GM04503 (cell line): Measurements from ENCODE around the gene C5orf34.
"Not testable (repeated sequence)": the region's sequence is repeated elsewhere in the genome, so short reads cannot be mapped to it uniquely, and the experiment has no call there.

Experiments used
- DNase-seq: peaks from one replicate; pipeline ENCODE4 v3.0.0-alpha.2; 2012; ENCODE audit warnings: low read depth

The C5orf34 gene

GRCh38 chr5:43514816-43515677 is at the start of gene C5orf34:
C5orf34 (minus strand) TSS chr5:43515148; CDS start chr5:43509339, 5,809 bp downstream.
- peak; percentile 67 for DNase-seq

- DNase-seq = no peak
Measured at GRCh38 chr5:43564289-43564850, 49.4 kb upstream of the C5orf34 start.

- no peak for DNase-seq
Measured at GRCh38 chr5:43563321-43563720, 48.4 kb upstream of the C5orf34 start.

- no peak for DNase-seq
Measured at GRCh38 chr5:43561356-43561755, 46.4 kb upstream of the C5orf34 start.

GRCh38 chr5:43560128-43560527 is 45.2 kb upstream of the C5orf34 start:
- no peak for DNase-seq

GRCh38 chr5:43556857-43557542 is 42.1 kb upstream of the C5orf34 start, which contains the start of gene PAIP1:
PAIP1 (minus strand) TSS chr5:43557077; CDS start chr5:43556846, 231 bp downstream.
- peak; percentile 41 for DNase-seq

- not testable (repeated sequence) for DNase-seq
Measured at GRCh38 chr5:43556607-43556856, 41.6 kb upstream of the C5orf34 start.

- no peak for DNase-seq
Measured at GRCh38 chr5:43555895-43556606, 41.1 kb upstream of the C5orf34 start.

- no peak for DNase-seq
Measured at GRCh38 chr5:43554497-43554896, 39.5 kb upstream of the C5orf34 start.

- no peak for DNase-seq
Measured at GRCh38 chr5:43553381-43553780, 38.4 kb upstream of the C5orf34 start.

GRCh38 chr5:43551731-43552130 is 36.8 kb upstream of the C5orf34 start:
- no peak for DNase-seq

GRCh38 chr5:43549272-43549671 is 34.3 kb upstream of the C5orf34 start:
- DNase-seq = not testable (repeated sequence)

- DNase-seq = no peak
Measured at GRCh38 chr5:43548358-43548757, 33.4 kb upstream of the C5orf34 start.

GRCh38 chr5:43547532-43547931 is 32.6 kb upstream of the C5orf34 start:
- DNase-seq = no peak

GRCh38 chr5:43543434-43543833 is 28.5 kb upstream of the C5orf34 start:
- DNase-seq = no peak

- DNase-seq = no peak
Measured at GRCh38 chr5:43540746-43541145, 25.8 kb upstream of the C5orf34 start.

GRCh38 chr5:43536972-43537371 is 22.0 kb upstream of the C5orf34 start:
- no peak for DNase-seq

GRCh38 chr5:43533646-43534045 is 18.7 kb upstream of the C5orf34 start:
- DNase-seq = no peak

- no peak for DNase-seq
Measured at GRCh38 chr5:43530648-43531047, 15.7 kb upstream of the C5orf34 start.

GRCh38 chr5:43523662-43524072 is 8.7 kb upstream of the C5orf34 start:
- no peak for DNase-seq

- no peak for DNase-seq
Measured at GRCh38 chr5:43520615-43521014, 5.7 kb upstream of the C5orf34 start.

GRCh38 chr5:43515678-43516048 is 715 bp upstream of the C5orf34 start:
- DNase-seq = no peak

GRCh38 chr5:43514471-43514815 is 505 bp downstream of the C5orf34 start:
- peak; percentile 47 for DNase-seq
